K562 (cell line): ENCODE measurements around the gene CSAG2. TPM values are rescaled to one million over a fixed set of nuclear protein-coding genes. Genes with fewer than 3 reads are reported as not detected.
"Not testable (repeated sequence)": the region's sequence is repeated elsewhere in the genome, so short reads cannot be mapped to it uniquely, and the experiment has no call there.

Experiments
- ATAC-seq: fragments of 200-7000 bp; cut with Tn5 transposase; 3 replicates; pipeline ENCODE4 v1.9.1; 2020; ENCODE audit warnings: moderate library complexity
- BruUV-seq: library from RNA; stranded (reverse); fragments of 400-500 nt; replicated peaks from 2 replicates; lab custom pipeline; 2021; lab: Mats Ljungman, UMichigan
- CTCF ChIA-PET: fragments of 300-600 bp; formaldehyde crosslinking; extraction: SDS; loops from one replicate; lab custom pipeline; 2021; ENCODE audit warnings: low intra/inter-chr PET ratio; lab: Yijun Ruan, JAX
- POLR2A ChIA-PET: fragments of 300-600, 350-650 bp; sonication (Branson Sonifier 250); formaldehyde crosslinking; extraction: SDS; loops from one replicate; lab custom pipeline; 2021; ENCODE audit warnings: antibody characterized with exemption, inconsistent platforms; lab: Yijun Ruan, JAX
- DNase-seq, 4 experiments: peaks; one replicate each; pipeline versions ENCODE4 v3.0.0 to v3.0.0-alpha.2; 2011 to 2018; ENCODE audit warnings: low spot score in 3 of 4, mixed read lengths in 3 of 4; ENCODE audit errors: extremely low read depth in 1 of 4
- FAIRE-seq: peaks from 2 replicates; lab custom pipeline; 2011; peaks lifted over from hg19 to GRCh38; lab: Jason Lieb, UNC
- H2AFZ ChIP-seq: 2 replicates; pipeline ENCODE4 v1.6.0; 2011; ENCODE audit warnings: low read depth, low read length, control low read depth, inconsistent platforms
- H3K27ac ChIP-seq: fragments of 200-600 bp; 3 replicates; pipeline ENCODE4 v1.8.0; 2011; ENCODE audit warnings: low read depth, mild to moderate bottlenecking, control low read depth, inconsistent platforms, low read length, moderate library complexity, mixed read lengths; ENCODE audit errors: extremely low read depth
- H3K27me3 ChIP-seq, 2 experiments: fragments of 300-600 bp in 1 of 2; 2 replicates in 1 of 2; 3 replicates in 1 of 2; pipeline versions ENCODE4 v1.6.0 to v1.8.0; 2011; ENCODE audit warnings: inconsistent platforms in 2 of 2, low read length in 2 of 2, mild to moderate bottlenecking in 1 of 2, mixed read lengths in 1 of 2, moderate library complexity in 1 of 2; ENCODE audit not compliant: control insufficient read depth in 2 of 2, insufficient read depth in 2 of 2
- H3K36me3 ChIP-seq: fragments of 300-600 bp; 3 replicates; pipeline ENCODE4 v1.8.0; 2011; ENCODE audit warnings: mild to moderate bottlenecking, low read length, inconsistent platforms; ENCODE audit not compliant: control insufficient read depth, insufficient read depth
- H3K4me1 ChIP-seq, 2 experiments: fragments of 200-600 bp in 1 of 2; replicated peaks in 1 of 2; 2 replicates in 1 of 2; 3 replicates in 1 of 2; pipeline versions ENCODE4 v1.5.1 to v1.8.0; 2011; ENCODE audit warnings: inconsistent platforms in 2 of 2, low read length in 2 of 2, mild to moderate bottlenecking in 1 of 2, mixed read lengths in 1 of 2, moderate library complexity in 1 of 2; ENCODE audit not compliant: control insufficient read depth in 2 of 2, insufficient read depth in 2 of 2
- H3K4me2 ChIP-seq: 2 replicates; pipeline ENCODE4 v1.6.1; 2011; ENCODE audit warnings: low read length, control low read depth, inconsistent platforms, mixed read lengths; ENCODE audit not compliant: insufficient read depth
- H3K4me3 ChIP-seq: fragments of 200-600 bp; sonication (generic), shearing (Covaris generic); 2 replicates; pipeline ENCODE4 v1.5.1; 2016; ENCODE audit warnings: control low read depth, inconsistent platforms
- H3K79me2 ChIP-seq: fragments of 200-600 bp; 3 replicates; pipeline ENCODE4 v1.8.0; 2011; ENCODE audit warnings: low read length, inconsistent platforms; ENCODE audit not compliant: control insufficient read depth, insufficient read depth
- H3K9ac ChIP-seq, 2 experiments: 2 replicates each; pipeline versions ENCODE4 v1.6.0 to v1.6.1; 2011; ENCODE audit warnings: low read depth in 2 of 2, low read length in 2 of 2, control low read depth in 1 of 2, inconsistent platforms in 1 of 2, mild to moderate bottlenecking in 1 of 2, mixed read lengths in 1 of 2; ENCODE audit not compliant: insufficient read depth in 1 of 2
- H3K9me1 ChIP-seq: one replicate; pipeline ENCODE4 v1.6.0; 2011; ENCODE audit warnings: inconsistent platforms, mild to moderate bottlenecking, low read length, moderate library complexity; ENCODE audit not compliant: control insufficient read depth, insufficient read depth
- H3K9me3 ChIP-seq: replicated peaks from 2 replicates; pipeline ENCODE4 v1.5.1; 2011; ENCODE audit warnings: low read depth, low read length, inconsistent platforms; ENCODE audit not compliant: control insufficient read depth, insufficient read depth
- H4K20me1 ChIP-seq: replicated peaks from 2 replicates; pipeline ENCODE4 v1.6.1; 2011; ENCODE audit warnings: low read length, inconsistent platforms, mixed read lengths; ENCODE audit not compliant: control insufficient read depth, insufficient read depth
- POLR2G ChIP-seq: fragments of 200-400 bp; formaldehyde crosslinking; IDR thresholded peaks from 2 replicates; pipeline ENCODE4 v1.6.1; 2017; ENCODE audit warnings: low read depth, mild to moderate bottlenecking, antibody characterized with exemption, low read length, moderate library complexity
- RBFOX2 ChIP-seq: fragments of 200-400 bp; formaldehyde crosslinking; IDR thresholded peaks from 2 replicates; pipeline ENCODE4 v1.6.1; 2017; ENCODE audit warnings: low read depth, mild to moderate bottlenecking, low read length, moderate library complexity
- YY1 ChIP-seq, 3 experiments: IDR thresholded peaks; 2 replicates each; pipeline ENCODE4 v1.6.1; 2011; ENCODE audit warnings: low read length in 2 of 3, mild to moderate bottlenecking in 2 of 3, moderate library complexity in 2 of 3, borderline replicate concordance in 1 of 3, control low read depth in 1 of 3, low read depth in 1 of 3; ENCODE audit not compliant: insufficient read depth in 3 of 3, insufficient replicate concordance in 2 of 3, control insufficient read depth in 1 of 3, insufficient read length in 1 of 3; ENCODE audit errors: extremely low read depth in 1 of 3
- ZFX ChIP-seq: sonication (generic); formaldehyde crosslinking; IDR thresholded peaks from 2 replicates; pipeline ENCODE4 v1.8.0; 2022; ENCODE audit warnings: mild to moderate bottlenecking, missing genetic modification reagents, moderate library complexity
- WGBS: fragments of 100-300 bp; shearing (Covaris generic); methylation state at CpG from one replicate; pipeline ENCODE4 v1.1.6; 2016; ENCODE audit warnings: low coverage, mixed read lengths; ENCODE audit not compliant: insufficient coverage; ENCODE audit errors: missing lambda C conversion rate; 5-methylcytosine and 5-hydroxymethylcytosine counted together
- in situ Hi-C: fragments of 300-500 bp; cut with MboI; formaldehyde crosslinking; loops from 4 replicates; pipeline ENCODE4 v1.15.0; 2018; ENCODE audit warnings: inconsistent platforms, mixed read lengths
- intact Hi-C: fragments of 100-400 bp; cut with micrococcal nuclease; formaldehyde crosslinking; loops from 2 replicates; pipeline ENCODE4 v1.14.2; 2022
- polyA plus RNA-seq, 8 experiments: library from polyadenylated mRNA; depleted of rRNA in 4 of 8; stranded (reverse) in 5 of 8; unstranded in 3 of 8; fragments of >200 nt; fragmentation: Nextera tagmentation in 2 of 8; fragmentation: Illumina TruSeq in 1 of 8; extraction: Ambion mirVana in 2 of 8; extraction: Trizol in 1 of 8; gene quantifications; 2 replicates each; pipeline versions ENCODE4 v1.2.1 to v1.2.3, GENCODE V29; 2011 to 2014; ENCODE audit warnings: inconsistent platforms in 1 of 8, missing spikeins in 1 of 8
- total RNA-seq, 7 experiments: library from RNA; depleted of rRNA in 6 of 7; stranded (reverse); fragments of >200 nt in 6 of 7; fragmentation: Illumina TruSeq in 2 of 7; extraction: Trizol in 2 of 7; gene quantifications; 2 replicates each; pipeline versions ENCODE4 v1.2.1 to v1.2.3, GENCODE V29; 2011 to 2021; ENCODE audit warnings: low replicate concordance in 1 of 7

Gene CSAG2
- total and polyA plus RNA-seq, 9 of the 15 experiments (the other 6 are each of a cell fraction or from before 2014, with no cell fraction given): 0.18 to 0.38 (median 0.27) TPM; not detected in 5

GRCh38 chrX:152734143-152734858 is 25.2 kb upstream of the CSAG2 start:
- FAIRE-seq, intact Hi-C loops, POLR2A ChIA-PET, ATAC-seq, H3K9me1 ChIP-seq, H2AFZ ChIP-seq, CTCF ChIA-PET: not testable (repeated sequence)
- peak in 2 of 4 experiments; percentile 16 to 28 for DNase-seq
- Histone ChIP-seq H3K27ac (peak overlapping the region; percentile 79), H3K4me3 (peak overlapping the region; percentile 77), H3K79me2 (peaks cover 48% of the 10 kb centered on the region)
- WGBS: 0% methylated on average over 8 of the region's 22 CpGs
- peak in 1 of 3 experiments; percentile 21 for TF ChIP-seq YY1 (IDR thresholded peaks at IDR 0.05; ENCODE audit: borderline replicate concordance in 1 of 3, control insufficient read depth in 1 of 3, extremely low read depth in 1 of 3, insufficient read depth in 3 of 3, insufficient read length in 1 of 3, insufficient replicate concordance in 2 of 3, low read depth in 1 of 3, low read length in 2 of 3)
- TF ChIP-seq RBFOX2: peak; percentile 67
- TF ChIP-seq POLR2G: peak; percentile 50; the same call in 1 of the 2 replicates
- TF ChIP-seq ZFX (CRISPR knock-in tag): peak; percentile 17; the same call in 1 of the 2 replicates
- TF ChIP-seq, all 486 proteins: peak for 4; not testable (repeated sequence) for 482
- in situ Hi-C loops, H4K20me1 ChIP-seq, H3K9me3 ChIP-seq, H3K27me3 ChIP-seq, H3K4me1 ChIP-seq: not testable (repeated sequence)
- TSS peak; percentile 61 for BruUV-seq
- Histone ChIP-seq H3K9ac (peak overlapping the region; percentile 89 to 95), H3K4me2 (peak overlapping the region; percentile 80), H3K36me3 (peaks cover 30% of the 10 kb centered on the region)
